NCI-H82 treated with DMSO at 0.1 percent for 48 hours (cell line): Measurements from ENCODE around the gene MIPOL1.
"Not testable (repeated sequence)": the region's sequence is repeated elsewhere in the genome, so short reads cannot be mapped to it uniquely, and the experiment has no call there.

Source experiments
- DNase-seq: peaks from one replicate; lab custom pipeline; 2025; ENCODE audit not compliant: unreplicated experiment; lab: John Stamatoyannopoulos, UW

Gene MIPOL1

DNA sequence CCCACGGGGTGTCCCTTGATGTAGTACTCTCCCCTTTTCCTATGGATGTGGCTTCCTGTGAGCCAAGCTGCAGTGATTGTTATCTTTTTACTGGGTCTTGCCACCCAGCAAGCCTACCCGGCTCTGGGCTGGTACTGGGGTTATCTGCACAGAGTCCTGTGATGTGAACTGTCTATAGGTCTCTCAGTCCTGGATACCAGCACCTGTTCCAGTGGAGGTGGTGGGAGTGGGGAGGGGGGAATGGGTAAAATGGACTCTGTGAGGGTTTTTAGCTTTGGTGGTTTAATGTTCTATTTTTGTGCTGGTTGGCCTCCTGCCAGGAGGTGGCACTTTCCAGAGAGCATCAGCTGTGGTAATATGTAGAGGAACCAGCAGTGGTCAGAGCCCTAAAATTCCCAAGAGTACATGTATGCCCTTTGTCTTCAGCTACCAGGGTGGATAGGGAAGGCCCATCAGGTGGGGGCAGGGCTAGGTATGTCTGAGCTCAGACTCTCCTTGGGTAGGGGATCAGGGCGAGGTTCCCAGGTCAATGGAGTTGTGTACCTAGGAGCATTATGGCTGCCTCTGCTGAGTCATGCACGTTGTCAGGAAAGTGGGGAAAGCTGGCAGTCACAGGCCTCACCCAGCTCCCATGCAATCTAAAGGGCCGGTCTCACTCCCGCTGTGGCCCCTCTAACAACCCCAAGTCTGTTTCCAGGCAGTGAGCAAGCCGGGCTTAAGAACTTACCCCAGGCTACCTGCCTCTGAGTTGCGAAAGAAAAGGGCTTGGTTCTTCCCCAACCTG lies 199.6 kb downstream of the MIPOL1 start:
- DNase-seq: not testable (repeated sequence)

- no peak for DNase-seq
Observed at GRCh38 chr14:37397941-37398215, 200.1 kb downstream of the MIPOL1 start.

DNA sequence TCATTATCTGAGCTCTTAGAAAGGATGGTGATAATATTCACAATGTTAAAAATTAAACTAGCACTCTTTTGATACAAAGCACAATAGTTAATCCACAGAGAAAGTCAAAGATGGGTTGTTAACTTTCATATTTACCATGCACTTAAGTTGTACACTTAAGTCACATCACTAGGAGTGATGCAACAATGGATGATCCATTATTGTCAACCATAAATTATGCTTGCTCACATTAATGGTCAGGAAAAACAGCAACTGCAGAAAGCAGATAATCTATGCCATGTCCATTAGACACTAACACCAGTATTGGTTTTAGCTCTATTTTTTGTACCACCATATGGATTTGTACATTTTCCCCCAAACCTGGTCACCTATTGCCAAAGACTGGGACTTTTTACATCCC lies 201.8 kb downstream of the MIPOL1 start:
- DNase-seq: no peak

DNA sequence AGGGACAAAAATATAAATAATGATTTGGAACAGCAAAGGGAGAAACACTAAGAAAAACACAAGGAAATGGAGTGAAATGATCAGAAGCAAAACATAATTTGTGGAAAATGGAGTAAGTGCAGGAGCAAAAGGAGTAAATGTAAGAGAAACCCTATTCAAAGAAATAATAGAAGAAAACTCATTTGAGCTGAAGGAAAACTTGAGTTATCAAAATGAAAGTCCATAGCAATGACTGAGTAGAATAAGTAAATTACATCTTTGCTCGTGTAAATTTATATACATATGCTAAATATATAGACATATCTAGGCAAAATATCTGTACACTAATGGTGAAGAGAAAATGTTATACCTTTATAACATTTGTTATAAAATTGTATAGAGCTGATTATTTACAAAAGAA lies 203.4 kb downstream of the MIPOL1 start:
- no peak for DNase-seq

DNA sequence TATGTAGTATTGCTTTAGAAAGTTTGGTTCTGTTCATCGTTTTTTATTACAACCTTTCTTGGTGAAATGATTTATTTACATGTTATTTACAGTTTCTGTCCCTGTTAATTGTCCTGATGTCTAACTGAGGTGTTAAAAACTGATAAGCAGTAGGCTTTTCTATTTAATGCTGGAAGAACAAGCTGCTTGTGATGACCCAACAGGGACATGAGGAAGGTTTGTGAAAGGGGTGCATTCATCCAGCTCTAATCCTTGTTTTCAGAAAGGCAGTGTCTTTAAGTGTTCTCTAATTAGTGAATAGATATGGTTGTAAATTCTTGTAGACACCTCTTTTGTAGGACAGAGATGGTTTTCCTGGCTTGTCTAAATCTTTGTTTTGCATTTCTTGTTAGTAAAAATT lies 205.9 kb downstream of the MIPOL1 start:
- DNase-seq: no peak

GRCh38 chr14:37406095-37406494 lies 208.4 kb downstream of the MIPOL1 start:
- DNase-seq: no peak

DNA sequence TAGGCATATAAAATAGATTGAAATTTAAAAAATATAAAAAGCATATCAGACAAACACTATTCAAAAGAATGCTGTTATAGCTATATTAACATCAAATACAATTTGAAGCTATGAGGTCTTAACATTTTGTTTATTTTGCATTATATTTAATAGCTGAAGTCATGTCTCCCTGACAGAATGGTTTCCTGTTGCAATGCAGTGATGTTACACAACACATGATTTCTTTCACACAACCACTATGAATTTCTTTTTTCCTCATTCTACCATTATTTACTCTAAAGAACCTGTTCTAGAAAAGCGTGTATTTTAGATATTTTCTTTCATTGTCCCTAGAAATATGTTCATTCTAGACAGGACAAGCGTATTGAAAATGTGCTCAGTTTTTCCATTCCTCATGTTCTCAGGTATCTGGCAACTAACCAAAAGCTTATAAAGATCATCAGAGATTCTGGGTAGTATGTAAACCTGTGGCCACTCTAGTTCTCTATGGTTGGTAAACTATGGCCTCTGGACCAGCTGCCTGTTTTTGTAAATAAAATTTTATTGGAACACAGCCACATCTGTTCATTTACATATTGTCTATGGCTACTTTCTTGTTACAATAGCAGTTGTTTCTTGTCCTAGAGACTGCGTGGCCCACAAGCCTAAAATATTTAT lies 213.5 kb downstream of the MIPOL1 start:
- no peak for DNase-seq

- DNase-seq: no peak
Observed at GRCh38 chr14:37413050-37413449, 215.3 kb downstream of the MIPOL1 start.

DNA sequence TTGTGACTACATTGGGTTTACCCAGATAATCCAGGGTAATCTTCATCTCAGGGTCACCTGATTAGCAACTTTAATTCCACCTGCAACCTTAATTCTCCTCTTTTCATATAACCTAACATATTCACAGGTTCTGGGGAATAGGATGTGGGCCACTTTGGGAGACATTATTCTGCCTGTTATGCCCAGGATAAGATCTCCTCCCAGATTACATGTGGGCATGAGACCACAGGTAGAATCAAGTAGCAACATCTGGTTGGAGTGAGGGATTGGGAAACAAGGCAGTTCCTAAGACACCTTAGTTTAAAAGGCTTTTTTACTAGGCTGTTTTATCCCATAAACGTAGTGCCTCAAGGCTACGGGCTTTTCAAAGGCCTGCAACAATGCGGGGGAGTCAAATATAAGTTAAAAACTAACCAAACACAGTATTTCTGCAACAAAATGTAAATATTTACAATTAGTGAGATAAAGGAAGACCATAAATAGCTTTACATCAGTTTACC lies 215.8 kb downstream of the MIPOL1 start:
- DNase-seq: no peak

DNA sequence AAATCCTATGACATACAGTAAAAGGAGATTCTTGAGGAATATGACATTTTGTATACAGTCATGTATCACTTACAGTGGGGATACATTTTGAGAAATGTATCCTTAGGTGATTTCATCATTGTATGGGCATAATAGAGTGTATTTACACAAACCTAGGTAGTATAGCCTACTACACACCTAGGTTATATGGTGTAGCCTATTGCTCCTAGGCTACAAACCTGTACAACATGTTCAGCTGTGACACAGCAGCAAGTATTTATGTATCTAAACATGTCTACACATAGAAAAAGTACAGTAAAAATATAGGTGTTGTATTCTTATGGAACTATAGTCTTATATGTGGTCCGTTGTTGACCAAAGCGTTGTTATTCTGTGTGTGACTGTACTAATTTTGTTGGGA lies 218.5 kb downstream of the MIPOL1 start:
- DNase-seq: no peak

DNA sequence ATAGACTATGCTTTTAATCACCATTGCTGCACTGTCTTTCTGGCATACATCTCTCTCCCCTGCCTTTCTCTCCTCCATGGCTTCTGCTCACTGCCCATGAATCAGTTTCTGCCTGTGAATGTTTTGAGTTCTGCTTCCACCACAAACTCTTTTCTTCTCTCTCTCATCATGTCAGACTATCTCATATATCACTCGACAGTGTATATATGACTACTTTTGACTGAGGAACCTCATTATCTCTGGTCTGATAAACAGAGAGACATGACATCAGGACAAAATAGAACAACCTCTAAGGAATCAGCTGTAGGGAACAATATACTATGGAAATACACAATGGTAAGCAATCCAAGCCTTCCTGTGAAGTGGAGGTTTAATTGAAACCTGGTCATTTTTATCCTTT lies 219.4 kb downstream of the MIPOL1 start:
- no peak for DNase-seq

- no peak for DNase-seq
Observed at GRCh38 chr14:37417833-37418232, 220.1 kb downstream of the MIPOL1 start.

DNA sequence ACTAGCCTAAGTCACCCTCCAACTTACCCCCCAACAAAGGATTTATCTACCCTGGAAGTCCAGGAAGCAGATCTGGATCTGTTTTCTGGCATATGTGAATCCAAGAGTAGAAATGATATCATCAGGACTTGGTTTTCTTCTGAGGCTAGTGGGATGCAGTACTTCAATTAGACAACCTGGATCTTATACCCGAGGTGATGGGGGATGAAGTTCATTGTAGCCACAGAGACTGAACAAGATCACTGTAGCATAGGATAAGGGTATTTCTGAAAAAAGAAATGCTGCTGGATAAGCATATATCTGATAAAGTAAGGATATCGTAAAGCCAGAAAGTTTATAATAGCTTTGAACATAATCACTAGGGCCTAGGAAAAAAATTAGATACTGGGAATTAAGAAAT lies 222.9 kb downstream of the MIPOL1 start:
- no peak for DNase-seq

- no peak for DNase-seq
Observed at GRCh38 chr14:37422319-37422718, 224.6 kb downstream of the MIPOL1 start.

DNA sequence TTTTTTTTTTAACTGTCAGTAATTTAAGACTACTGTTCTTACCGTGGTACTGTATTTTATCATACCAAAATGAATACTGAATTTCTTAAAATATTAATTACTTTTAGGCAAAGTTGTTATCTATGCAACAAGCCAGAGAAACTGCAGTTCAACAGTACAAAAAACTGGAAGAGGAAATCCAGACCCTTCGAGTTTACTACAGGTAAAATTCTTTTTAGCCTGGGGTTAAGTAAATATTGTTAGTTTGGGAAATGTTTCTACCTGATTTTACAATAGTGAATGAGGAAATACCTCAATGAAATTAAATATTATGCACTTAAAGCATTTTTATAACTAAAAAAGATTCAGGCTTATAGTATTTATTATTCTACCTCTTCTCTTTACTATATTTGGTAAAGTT lies 225.0 kb downstream of the MIPOL1 start:
- DNase-seq: no peak

DNA sequence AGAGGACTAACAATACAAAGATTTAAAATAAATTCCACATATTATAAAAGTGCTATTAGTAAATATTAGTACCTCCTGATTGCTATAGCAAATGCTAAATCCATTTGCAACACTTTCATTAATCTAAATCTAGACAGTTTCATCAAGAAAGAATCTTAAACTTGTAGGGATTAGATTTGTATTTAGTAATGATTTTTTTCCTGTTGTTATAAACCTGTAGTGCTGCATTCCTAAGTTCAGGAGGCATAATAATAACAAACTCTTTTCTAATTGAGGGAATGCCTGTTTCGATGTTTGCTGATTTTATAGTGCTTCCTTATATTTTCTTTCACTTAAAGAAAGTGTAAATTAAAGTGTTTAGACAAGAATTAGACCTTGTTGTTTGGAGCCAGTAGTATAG lies 231.2 kb downstream of the MIPOL1 start:
- DNase-seq: no peak

GRCh38 chr14:37429618-37430017 lies 231.9 kb downstream of the MIPOL1 start:
- DNase-seq: no peak

- DNase-seq: no peak
Observed at GRCh38 chr14:37434867-37435266, 237.1 kb downstream of the MIPOL1 start.

- no peak for DNase-seq
Observed at GRCh38 chr14:37436519-37436918, 238.8 kb downstream of the MIPOL1 start.

DNA sequence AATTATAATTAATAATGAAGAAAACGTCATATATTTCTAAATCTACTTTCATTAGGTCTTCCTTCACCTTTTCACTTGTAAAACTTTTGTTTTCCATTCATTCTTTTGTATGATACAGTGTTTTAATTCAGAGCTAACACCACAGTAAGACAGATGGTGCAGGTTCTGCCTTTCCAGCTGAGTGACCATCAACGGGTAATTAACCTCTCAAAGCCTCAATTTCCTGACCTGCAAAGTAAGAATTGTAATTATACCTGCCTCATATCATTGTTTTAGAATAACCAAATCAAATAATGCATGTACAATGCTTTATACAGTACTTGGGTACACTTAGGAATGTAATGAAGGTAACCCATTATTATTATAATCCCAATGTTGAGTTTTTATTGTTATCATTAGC lies 239.8 kb downstream of the MIPOL1 start:
- no peak for DNase-seq

GRCh38 chr14:37438444-37438843 lies 240.7 kb downstream of the MIPOL1 start:
- no peak for DNase-seq

GRCh38 chr14:37443461-37443860 lies 245.7 kb downstream of the MIPOL1 start:
- DNase-seq: no peak

- DNase-seq: no peak
Observed at GRCh38 chr14:37447883-37448391, 250.2 kb downstream of the MIPOL1 start.
